ENCODE measurements around the gene NCK1. TPM values are rescaled to one million over a fixed set of nuclear protein-coding genes. Genes with fewer than 3 reads are reported as not detected.

NCK1 gene
- total RNA-seq, 1 donor from 2014 or later, result 38.1 TPM

DNA sequence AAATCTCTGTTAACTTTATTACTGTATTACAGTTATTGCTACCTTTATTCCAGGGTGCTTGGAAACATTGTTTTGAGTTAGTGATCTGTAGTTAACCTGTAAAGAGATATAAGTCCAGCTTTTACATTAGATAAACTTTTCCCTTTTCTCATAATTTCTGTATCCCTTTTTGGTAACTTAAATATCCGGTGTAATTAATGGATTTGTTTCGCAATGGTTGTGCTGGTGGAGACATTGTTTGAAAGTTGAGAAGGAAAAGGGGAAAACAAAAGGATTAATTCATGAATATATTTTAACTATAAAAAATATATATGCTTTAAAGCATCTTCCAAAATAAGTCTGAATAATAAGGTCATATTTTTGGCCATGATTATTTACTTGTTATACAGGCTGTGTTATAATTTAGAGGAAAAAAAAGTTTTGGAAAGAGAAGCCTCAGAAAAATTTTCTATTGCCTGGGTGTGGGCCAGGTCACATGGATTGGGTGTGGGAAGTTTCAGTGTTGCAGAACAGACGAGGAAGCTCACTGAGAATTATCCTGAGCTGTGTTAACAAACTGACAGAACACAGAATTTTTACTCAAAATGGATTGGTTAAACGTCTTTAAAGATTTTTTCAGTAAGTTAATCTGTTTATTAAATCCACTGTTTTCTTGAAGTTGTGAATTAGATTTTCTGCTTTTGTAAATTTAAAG lies 68.1 kb downstream of the NCK1 start:
- Mint-ChIP-seq H3K27ac (ENCODE audit: unreplicated experiment) (peak overlapping the region; percentile 59), H3K4me1 (ENCODE audit: low read depth) (peaks cover 24% of the 10 kb centered on the region), H3K27me3 (ENCODE audit: low read depth) (no peaks in the 10 kb centered on the region), H3K36me3 (ENCODE audit: low read depth) (peaks cover 4% of the 10 kb centered on the region), H3K4me3 (ENCODE audit: unreplicated experiment) (no peak overlapping the region), H3K9me3 (ENCODE audit: low read depth) (no peaks in the 10 kb centered on the region)
- no peak for TF ChIP-seq CTCF (IDR thresholded peaks at IDR 0.05)
- DNase-seq (ENCODE audit: low spot score), result no peak

- no peak overlapping the region for H3K27ac Mint-ChIP-seq (ENCODE audit: unreplicated experiment)
Measured at GRCh38 chr3:136931606-136932005, 69.6 kb downstream of the NCK1 start.

GRCh38 chr3:136932523-136932922 lies 70.5 kb downstream of the NCK1 start:
- no peak for DNase-seq (ENCODE audit: low spot score)
- no peak overlapping the region for H3K27ac Mint-ChIP-seq (ENCODE audit: unreplicated experiment)
- H3K4me3 Mint-ChIP-seq (ENCODE audit: unreplicated experiment), result no peak overlapping the region
- peaks cover 10% of the 10 kb centered on the region for H3K9me3 Mint-ChIP-seq (ENCODE audit: low read depth)
- H3K4me1 Mint-ChIP-seq (ENCODE audit: low read depth), result peaks cover 25% of the 10 kb centered on the region
- no peak for TF ChIP-seq CTCF (IDR thresholded peaks at IDR 0.05)
- H3K36me3 Mint-ChIP-seq (ENCODE audit: low read depth), result peaks cover 8% of the 10 kb centered on the region
- H3K27me3 Mint-ChIP-seq (ENCODE audit: low read depth), result no peaks in the 10 kb centered on the region

More at GRCh38 chr3:136931606-136932005, 69.6 kb downstream of the NCK1 start:
- DNase-seq (ENCODE audit: low spot score), result no peak
- peaks cover 4% of the 10 kb centered on the region for H3K9me3 Mint-ChIP-seq (ENCODE audit: low read depth)
- no peaks in the 10 kb centered on the region for H3K27me3 Mint-ChIP-seq (ENCODE audit: low read depth)
- H3K4me3 Mint-ChIP-seq (ENCODE audit: unreplicated experiment), result no peak overlapping the region
- peaks cover 24% of the 10 kb centered on the region for H3K4me1 Mint-ChIP-seq (ENCODE audit: low read depth)
- TF ChIP-seq CTCF (IDR thresholded peaks at IDR 0.05), result no peak
- H3K36me3 Mint-ChIP-seq (ENCODE audit: low read depth), result peaks cover 5% of the 10 kb centered on the region

DNA sequence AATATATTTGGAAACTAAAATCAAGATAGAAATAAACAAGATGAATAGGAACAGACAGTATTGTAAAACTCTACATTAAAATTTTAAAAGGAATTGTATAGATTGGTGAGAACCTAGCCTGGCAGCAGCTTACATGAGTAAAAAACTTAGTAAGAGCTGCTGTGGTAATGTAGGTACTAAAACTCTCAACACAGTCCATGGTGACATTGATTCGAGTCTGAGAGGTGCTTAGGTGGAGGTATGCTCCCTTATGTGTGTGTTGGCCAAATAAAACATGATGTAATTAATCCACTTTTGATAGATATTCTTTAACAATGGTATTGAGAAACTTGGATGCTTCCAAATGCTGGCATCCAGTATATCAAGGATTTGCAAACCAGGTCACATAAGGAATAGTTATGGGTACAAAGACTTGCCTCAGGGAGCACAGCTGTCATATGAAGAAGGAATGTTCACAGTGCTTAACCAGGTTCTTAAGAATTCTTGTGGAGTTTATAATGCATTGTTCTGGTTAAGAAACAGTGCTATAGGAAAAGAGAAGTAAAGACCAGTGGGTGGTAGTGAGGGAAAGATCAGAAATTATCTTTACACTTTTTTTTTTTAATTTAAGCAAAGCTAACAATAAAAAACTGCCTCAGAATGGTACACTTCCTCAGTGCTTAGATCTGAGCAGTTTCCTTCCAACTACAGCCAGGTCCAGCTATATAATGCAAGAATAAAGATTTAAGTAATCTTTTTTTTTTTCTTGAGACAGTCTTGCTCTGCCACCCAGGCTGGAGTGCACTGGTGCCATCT lies 71.2 kb downstream of the NCK1 start:
- H3K27ac Mint-ChIP-seq (ENCODE audit: unreplicated experiment), result no peak overlapping the region
- H3K4me1 Mint-ChIP-seq (ENCODE audit: low read depth), result peaks cover 32% of the 10 kb centered on the region
- peaks cover 13% of the 10 kb centered on the region for H3K9me3 Mint-ChIP-seq (ENCODE audit: low read depth)
- no peak for DNase-seq (ENCODE audit: low spot score)
- no peak overlapping the region for H3K4me3 Mint-ChIP-seq (ENCODE audit: unreplicated experiment)
- peaks cover 8% of the 10 kb centered on the region for H3K36me3 Mint-ChIP-seq (ENCODE audit: low read depth)
- no peaks in the 10 kb centered on the region for H3K27me3 Mint-ChIP-seq (ENCODE audit: low read depth)
- TF ChIP-seq CTCF (IDR thresholded peaks at IDR 0.05), result no peak

GRCh38 chr3:136937175-136937574 lies 75.2 kb downstream of the NCK1 start:
- TF ChIP-seq CTCF (IDR thresholded peaks at IDR 0.05), result no peak
- H3K27me3 Mint-ChIP-seq (ENCODE audit: low read depth), result no peaks in the 10 kb centered on the region
- H3K4me3 Mint-ChIP-seq (ENCODE audit: unreplicated experiment), result no peak overlapping the region
- DNase-seq (ENCODE audit: low spot score), result no peak
- peaks cover 26% of the 10 kb centered on the region for H3K4me1 Mint-ChIP-seq (ENCODE audit: low read depth)
- no peak overlapping the region for H3K27ac Mint-ChIP-seq (ENCODE audit: unreplicated experiment)
- peaks cover 7% of the 10 kb centered on the region for H3K36me3 Mint-ChIP-seq (ENCODE audit: low read depth)
- H3K9me3 Mint-ChIP-seq (ENCODE audit: low read depth), result peaks cover 13% of the 10 kb centered on the region

Measured in chondrocyte (in vitro differentiated cells).